ENCODE results near the gene ROBO2. TPM values are rescaled to one million over a fixed set of nuclear protein-coding genes. Genes with fewer than 3 reads are reported as not detected.
"Not testable (repeated sequence)": the region's sequence is repeated elsewhere in the genome, so short reads cannot be mapped to it uniquely, and the experiment has no call there.

The ROBO2 gene
- total RNA-seq, 1 donor from 2014 or later, result 330 TPM

- Mint-ChIP-seq H3K36me3 (ENCODE audit: unreplicated experiment) (no peaks in the 10 kb centered on the region), H3K4me1 (ENCODE audit: low read depth, unreplicated experiment) (peaks cover 46% of the 10 kb centered on the region), H3K27ac (ENCODE audit: unreplicated experiment) (no peak overlapping the region), H3K27me3 (ENCODE audit: unreplicated experiment) (peaks cover 4% of the 10 kb centered on the region), H3K4me3 (ENCODE audit: unreplicated experiment) (no peak overlapping the region), H3K9me3 (ENCODE audit: unreplicated experiment) (peaks cover 7% of the 10 kb centered on the region)
- no peak for DNase-seq
- TF ChIP-seq CTCF (IDR thresholded peaks at IDR 0.05; ENCODE audit: partially characterized antibody, unreplicated experiment), result no peak
These were observed 367.5 kb downstream of the ROBO2 start for GRCh38 chr3:77407441-77407840.

GRCh38 chr3:77410334-77410733 lies 370.4 kb downstream of the ROBO2 start:
- H3K36me3 Mint-ChIP-seq (ENCODE audit: unreplicated experiment); DNase-seq; H3K4me3 Mint-ChIP-seq (ENCODE audit: unreplicated experiment); H3K9me3 Mint-ChIP-seq (ENCODE audit: unreplicated experiment); H3K27ac Mint-ChIP-seq (ENCODE audit: unreplicated experiment): not testable (repeated sequence)
- peaks cover 41% of the 10 kb centered on the region for H3K4me1 Mint-ChIP-seq (ENCODE audit: low read depth, unreplicated experiment)
- peaks cover 10% of the 10 kb centered on the region for H3K27me3 Mint-ChIP-seq (ENCODE audit: unreplicated experiment)

- H3K27me3 Mint-ChIP-seq (ENCODE audit: unreplicated experiment), result peaks cover 10% of the 10 kb centered on the region
- H3K4me3 Mint-ChIP-seq (ENCODE audit: unreplicated experiment), result no peak overlapping the region
- peaks cover 4% of the 10 kb centered on the region for H3K36me3 Mint-ChIP-seq (ENCODE audit: unreplicated experiment)
- peaks cover 9% of the 10 kb centered on the region for H3K9me3 Mint-ChIP-seq (ENCODE audit: unreplicated experiment)
- no peak for TF ChIP-seq CTCF (IDR thresholded peaks at IDR 0.05; ENCODE audit: partially characterized antibody, unreplicated experiment)
- H3K4me1 Mint-ChIP-seq (ENCODE audit: low read depth, unreplicated experiment), result peaks cover 37% of the 10 kb centered on the region
- no peak overlapping the region for H3K27ac Mint-ChIP-seq (ENCODE audit: unreplicated experiment)
- no peak for DNase-seq
These were observed 371.4 kb downstream of the ROBO2 start for GRCh38 chr3:77411334-77411733.

GRCh38 chr3:77412021-77412438 lies 372.1 kb downstream of the ROBO2 start:
- H3K4me3 Mint-ChIP-seq (ENCODE audit: unreplicated experiment), result no peak overlapping the region
- peaks cover 37% of the 10 kb centered on the region for H3K4me1 Mint-ChIP-seq (ENCODE audit: low read depth, unreplicated experiment)
- peaks cover 12% of the 10 kb centered on the region for H3K9me3 Mint-ChIP-seq (ENCODE audit: unreplicated experiment)
- DNase-seq, result no peak
- peaks cover 4% of the 10 kb centered on the region for H3K36me3 Mint-ChIP-seq (ENCODE audit: unreplicated experiment)
- no peak for TF ChIP-seq CTCF (IDR thresholded peaks at IDR 0.05; ENCODE audit: partially characterized antibody, unreplicated experiment)
- peak overlapping the region; percentile 8 for H3K27ac Mint-ChIP-seq (ENCODE audit: unreplicated experiment)
- peaks cover 10% of the 10 kb centered on the region for H3K27me3 Mint-ChIP-seq (ENCODE audit: unreplicated experiment)

- peaks cover 10% of the 10 kb centered on the region for H3K27me3 Mint-ChIP-seq (ENCODE audit: unreplicated experiment)
- H3K27ac Mint-ChIP-seq (ENCODE audit: unreplicated experiment), result no peak overlapping the region
- peaks cover 4% of the 10 kb centered on the region for H3K36me3 Mint-ChIP-seq (ENCODE audit: unreplicated experiment)
- H3K4me3 Mint-ChIP-seq (ENCODE audit: unreplicated experiment), result no peak overlapping the region
- no peak for TF ChIP-seq CTCF (IDR thresholded peaks at IDR 0.05; ENCODE audit: partially characterized antibody, unreplicated experiment)
- peaks cover 11% of the 10 kb centered on the region for H3K9me3 Mint-ChIP-seq (ENCODE audit: unreplicated experiment)
- H3K4me1 Mint-ChIP-seq (ENCODE audit: low read depth, unreplicated experiment), result peaks cover 34% of the 10 kb centered on the region
- DNase-seq, result no peak
These were observed 372.7 kb downstream of the ROBO2 start for GRCh38 chr3:77412584-77412983.
